HEK293 (cell line): Measurements from ENCODE around the gene MCCC2.

Experiments used
- EGR2 ChIP-seq: fragments of 450-650 bp; formaldehyde crosslinking; IDR thresholded peaks from 2 replicates; pipeline ENCODE4 v1.5.1; 2016; ENCODE audit warnings: low read depth, missing biosample characterization, missing genetic modification characterization
- FEZF1 ChIP-seq: fragments of 450-650 bp; formaldehyde crosslinking; IDR thresholded peaks from 2 replicates; pipeline ENCODE4 v1.5.1; 2016; ENCODE audit warnings: missing biosample characterization, missing genetic modification characterization
- KLF1 ChIP-seq: fragments of 450-650 bp; formaldehyde crosslinking; IDR thresholded peaks from 2 replicates; pipeline ENCODE4 v1.5.1; 2016; ENCODE audit warnings: missing biosample characterization, missing genetic modification characterization
- KLF10 ChIP-seq: fragments of 450-650 bp; IDR thresholded peaks from 2 replicates; pipeline ENCODE4 v1.5.1; 2018; ENCODE audit warnings: missing biosample characterization, mild to moderate bottlenecking, missing genetic modification characterization
- KLF8 ChIP-seq: fragments of 450-650 bp; formaldehyde crosslinking; IDR thresholded peaks from 2 replicates; pipeline ENCODE4 v1.5.1; 2016; ENCODE audit warnings: missing biosample characterization, missing genetic modification characterization
- SALL2 ChIP-seq: fragments of 450-650 bp; formaldehyde crosslinking; IDR thresholded peaks from 2 replicates; pipeline ENCODE4 v1.5.0; 2017; ENCODE audit warnings: missing biosample characterization, mild to moderate bottlenecking, missing genetic modification characterization, borderline replicate concordance
- SP2 ChIP-seq: fragments of 450-650 bp; formaldehyde crosslinking; IDR thresholded peaks from 2 replicates; pipeline ENCODE4 v1.5.1; 2016; ENCODE audit warnings: missing biosample characterization, missing genetic modification characterization
- YY1 ChIP-seq: fragments of 450-650 bp; formaldehyde crosslinking; IDR thresholded peaks from 2 replicates; pipeline ENCODE4 v1.5.1; 2018; ENCODE audit warnings: missing biosample characterization, missing genetic modification characterization
- ZBTB17 ChIP-seq: fragments of 450-650 bp; formaldehyde crosslinking; IDR thresholded peaks from 2 replicates; pipeline ENCODE4 v1.5.1; 2016; ENCODE audit warnings: missing biosample characterization, missing genetic modification characterization
- ZBTB21 ChIP-seq: fragments of 450-650 bp; formaldehyde crosslinking; IDR thresholded peaks from 2 replicates; pipeline ENCODE4 v1.5.1; 2017; ENCODE audit warnings: missing biosample characterization, missing genetic modification characterization
- ZFP37 ChIP-seq: fragments of 450-650 bp; formaldehyde crosslinking; IDR thresholded peaks from 2 replicates; pipeline ENCODE4 v1.5.1; 2016; ENCODE audit warnings: missing biosample characterization, missing genetic modification characterization
- ZNF132 ChIP-seq: fragments of 450-650 bp; formaldehyde crosslinking; IDR thresholded peaks from 2 replicates; pipeline ENCODE4 v1.5.1; 2017; ENCODE audit warnings: missing biosample characterization, missing genetic modification characterization, borderline replicate concordance
- ZNF148 ChIP-seq: fragments of 450-650 bp; formaldehyde crosslinking; IDR thresholded peaks from 2 replicates; pipeline ENCODE4 v1.5.0; 2017; ENCODE audit warnings: missing biosample characterization, missing genetic modification characterization, borderline replicate concordance
- ZNF280C ChIP-seq: fragments of 450-650 bp; formaldehyde crosslinking; IDR thresholded peaks from 2 replicates; pipeline ENCODE4 v1.5.1; 2016; ENCODE audit warnings: missing biosample characterization, missing genetic modification characterization
- ZNF501 ChIP-seq: fragments of 450-650 bp; formaldehyde crosslinking; IDR thresholded peaks from 2 replicates; pipeline ENCODE4 v1.5.1; 2016; ENCODE audit warnings: missing biosample characterization, missing genetic modification characterization
- ZNF561 ChIP-seq: fragments of 450-650 bp; IDR thresholded peaks from 2 replicates; pipeline ENCODE4 v1.5.1; 2018; ENCODE audit warnings: missing biosample characterization, missing genetic modification characterization, borderline replicate concordance
- ZNF692 ChIP-seq: fragments of 450-650 bp; formaldehyde crosslinking; IDR thresholded peaks from 2 replicates; pipeline ENCODE4 v1.5.1; 2016; ENCODE audit warnings: missing biosample characterization, missing genetic modification characterization
- ZNF701 ChIP-seq: fragments of 450-650 bp; formaldehyde crosslinking; IDR thresholded peaks from 2 replicates; pipeline ENCODE4 v1.5.1; 2016; ENCODE audit warnings: missing biosample characterization, missing genetic modification characterization
- ZNF76 ChIP-seq: fragments of 450-650 bp; formaldehyde crosslinking; IDR thresholded peaks from 2 replicates; pipeline ENCODE4; 2016; ENCODE audit warnings: low read depth, missing biosample characterization, missing genetic modification characterization, borderline replicate concordance
- ZNF785 ChIP-seq: fragments of 450-650 bp; formaldehyde crosslinking; IDR thresholded peaks from 2 replicates; pipeline ENCODE4 v1.5.1; 2016; ENCODE audit warnings: missing biosample characterization, missing genetic modification characterization
- TF ChIP-seq, protein P1 (sequence below): fragments of 450-650 bp; formaldehyde crosslinking; IDR thresholded peaks from 2 replicates; pipeline ENCODE4 v1.5.1; 2017; ENCODE audit warnings: missing biosample characterization, mild to moderate bottlenecking, missing genetic modification characterization, moderate library complexity
- TF ChIP-seq, protein P2 (sequence below): fragments of 450-650 bp; formaldehyde crosslinking; IDR thresholded peaks from 2 replicates; pipeline ENCODE4 v1.5.1; 2016; ENCODE audit warnings: missing biosample characterization, missing genetic modification characterization
- TF ChIP-seq, protein P3 (sequence below): fragments of 450-650 bp; formaldehyde crosslinking; conservative IDR thresholded peaks from 2 replicates; pipeline ENCODE4 v1.5.1; 2016; ENCODE audit warnings: low read depth, missing biosample characterization, missing genetic modification characterization

Gene MCCC2

GRCh38 chr5:71586941-71587765 lies at the start of gene MCCC2 (continued):
- TF ChIP-seq ZNF280C: no peak
- TF ChIP-seq ZNF701 (tag by site-specific recombination): no peak
- TF ChIP-seq, protein P1, sequence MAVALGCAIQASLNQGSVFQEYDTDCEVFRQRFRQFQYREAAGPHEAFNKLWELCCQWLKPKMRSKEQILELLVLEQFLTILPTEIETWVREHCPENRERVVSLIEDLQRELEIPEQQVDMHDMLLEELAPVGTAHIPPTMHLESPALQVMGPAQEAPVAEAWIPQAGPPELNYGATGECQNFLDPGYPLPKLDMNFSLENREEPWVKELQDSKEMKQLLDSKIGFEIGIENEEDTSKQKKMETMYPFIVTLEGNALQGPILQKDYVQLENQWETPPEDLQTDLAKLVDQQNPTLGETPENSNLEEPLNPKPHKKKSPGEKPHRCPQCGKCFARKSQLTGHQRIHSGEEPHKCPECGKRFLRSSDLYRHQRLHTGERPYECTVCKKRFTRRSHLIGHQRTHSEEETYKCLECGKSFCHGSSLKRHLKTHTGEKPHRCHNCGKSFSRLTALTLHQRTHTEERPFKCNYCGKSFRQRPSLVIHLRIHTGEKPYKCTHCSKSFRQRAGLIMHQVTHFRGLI (tag by site-specific recombination): peak; percentile 98
- TF ChIP-seq ZNF785: no peak
- TF ChIP-seq FEZF1 (tag by site-specific recombination): peak; percentile 27; the same call in 1 of the 2 replicates
- TF ChIP-seq, protein P2, sequence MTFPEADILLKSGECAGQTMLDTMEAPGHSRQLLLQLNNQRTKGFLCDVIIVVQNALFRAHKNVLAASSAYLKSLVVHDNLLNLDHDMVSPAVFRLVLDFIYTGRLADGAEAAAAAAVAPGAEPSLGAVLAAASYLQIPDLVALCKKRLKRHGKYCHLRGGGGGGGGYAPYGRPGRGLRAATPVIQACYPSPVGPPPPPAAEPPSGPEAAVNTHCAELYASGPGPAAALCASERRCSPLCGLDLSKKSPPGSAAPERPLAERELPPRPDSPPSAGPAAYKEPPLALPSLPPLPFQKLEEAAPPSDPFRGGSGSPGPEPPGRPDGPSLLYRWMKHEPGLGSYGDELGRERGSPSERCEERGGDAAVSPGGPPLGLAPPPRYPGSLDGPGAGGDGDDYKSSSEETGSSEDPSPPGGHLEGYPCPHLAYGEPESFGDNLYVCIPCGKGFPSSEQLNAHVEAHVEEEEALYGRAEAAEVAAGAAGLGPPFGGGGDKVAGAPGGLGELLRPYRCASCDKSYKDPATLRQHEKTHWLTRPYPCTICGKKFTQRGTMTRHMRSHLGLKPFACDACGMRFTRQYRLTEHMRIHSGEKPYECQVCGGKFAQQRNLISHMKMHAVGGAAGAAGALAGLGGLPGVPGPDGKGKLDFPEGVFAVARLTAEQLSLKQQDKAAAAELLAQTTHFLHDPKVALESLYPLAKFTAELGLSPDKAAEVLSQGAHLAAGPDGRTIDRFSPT (tag by site-specific recombination): peak; percentile 88
- TF ChIP-seq ZNF501: peak; percentile 94
- peak; percentile 58; the same call in 1 of the 2 replicates for TF ChIP-seq KLF8 (tag by site-specific recombination)
- peak; percentile 94; the same call in 1 of the 2 replicates for TF ChIP-seq ZFP37 (tag by site-specific recombination)
- TF ChIP-seq, protein P3, sequence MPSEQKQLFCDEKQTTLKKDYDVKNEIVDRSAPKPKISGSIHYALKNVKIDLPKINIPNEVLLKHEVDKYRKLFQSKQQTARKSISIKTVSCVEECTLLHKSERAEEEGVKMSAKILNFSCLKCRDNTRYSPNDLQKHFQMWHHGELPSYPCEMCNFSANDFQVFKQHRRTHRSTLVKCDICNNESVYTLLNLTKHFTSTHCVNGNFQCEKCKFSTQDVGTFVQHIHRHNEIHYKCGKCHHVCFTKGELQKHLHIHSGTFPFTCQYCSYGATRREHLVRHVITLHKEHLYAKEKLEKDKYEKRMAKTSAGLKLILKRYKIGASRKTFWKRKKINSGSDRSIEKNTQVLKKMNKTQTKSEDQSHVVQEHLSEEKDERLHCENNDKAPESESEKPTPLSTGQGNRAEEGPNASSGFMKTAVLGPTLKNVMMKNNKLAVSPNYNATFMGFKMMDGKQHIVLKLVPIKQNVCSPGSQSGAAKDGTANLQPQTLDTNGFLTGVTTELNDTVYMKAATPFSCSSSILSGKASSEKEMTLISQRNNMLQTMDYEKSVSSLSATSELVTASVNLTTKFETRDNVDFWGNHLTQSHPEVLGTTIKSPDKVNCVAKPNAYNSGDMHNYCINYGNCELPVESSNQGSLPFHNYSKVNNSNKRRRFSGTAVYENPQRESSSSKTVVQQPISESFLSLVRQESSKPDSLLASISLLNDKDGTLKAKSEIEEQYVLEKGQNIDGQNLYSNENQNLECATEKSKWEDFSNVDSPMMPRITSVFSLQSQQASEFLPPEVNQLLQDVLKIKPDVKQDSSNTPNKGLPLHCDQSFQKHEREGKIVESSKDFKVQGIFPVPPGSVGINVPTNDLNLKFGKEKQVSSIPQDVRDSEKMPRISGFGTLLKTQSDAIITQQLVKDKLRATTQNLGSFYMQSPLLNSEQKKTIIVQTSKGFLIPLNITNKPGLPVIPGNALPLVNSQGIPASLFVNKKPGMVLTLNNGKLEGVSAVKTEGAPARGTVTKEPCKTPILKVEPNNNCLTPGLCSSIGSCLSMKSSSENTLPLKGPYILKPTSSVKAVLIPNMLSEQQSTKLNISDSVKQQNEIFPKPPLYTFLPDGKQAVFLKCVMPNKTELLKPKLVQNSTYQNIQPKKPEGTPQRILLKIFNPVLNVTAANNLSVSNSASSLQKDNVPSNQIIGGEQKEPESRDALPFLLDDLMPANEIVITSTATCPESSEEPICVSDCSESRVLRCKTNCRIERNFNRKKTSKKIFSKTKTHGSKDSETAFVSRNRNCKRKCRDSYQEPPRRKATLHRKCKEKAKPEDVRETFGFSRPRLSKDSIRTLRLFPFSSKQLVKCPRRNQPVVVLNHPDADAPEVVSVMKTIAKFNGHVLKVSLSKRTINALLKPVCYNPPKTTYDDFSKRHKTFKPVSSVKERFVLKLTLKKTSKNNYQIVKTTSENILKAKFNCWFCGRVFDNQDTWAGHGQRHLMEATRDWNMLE (tag by site-specific recombination): peak; percentile 55; the same call in 1 of the 2 replicates
- TF ChIP-seq ZBTB21 (tag by site-specific recombination): no peak
- peak; percentile 99 for TF ChIP-seq KLF10 (tag by site-specific recombination)
- peak; percentile 98 for TF ChIP-seq ZBTB17 (tag by site-specific recombination)
- TF ChIP-seq ZNF76 (tag by site-specific recombination): 0 out of 2 replicates have a peak, but pooled peaks have one; percentile 25
- TF ChIP-seq ZNF561 (tag by site-specific recombination): peak; percentile 58; the same call in 1 of the 2 replicates
- no peak for TF ChIP-seq SALL2 (tag by site-specific recombination)
- TF ChIP-seq ZNF132 (tag by site-specific recombination): no peak
- TF ChIP-seq SP2 (tag by site-specific recombination): peak; percentile 90
- peak; percentile 64 for TF ChIP-seq KLF1
- peak; percentile 62 for TF ChIP-seq YY1 (tag by site-specific recombination)
- no peak for TF ChIP-seq ZNF148
- peak; percentile 52 for TF ChIP-seq EGR2 (tag by site-specific recombination)
- peak; percentile 62; the same call in 1 of the 2 replicates for TF ChIP-seq ZNF692 (tag by site-specific recombination)
